GM20431 (cell line): ENCODE measurements around the gene PDCD7.
"Not testable (repeated sequence)": the region's sequence is repeated elsewhere in the genome, so short reads cannot be mapped to it uniquely, and the experiment has no call there.

Experiments used
- in situ Hi-C: fragments of 300-500 bp; cut with MseI, MboI; formaldehyde crosslinking; loops from one replicate; pipeline ENCODE4 v1.15.0; 2020; ENCODE audit warnings: low sequenced_read_pairs; ENCODE audit not compliant: unreplicated experiment

PDCD7 gene

GRCh38 chr15:65094294-65094995 lies 39.2 kb downstream of the PDCD7 start:
- in situ Hi-C loops = no loop called here

GRCh38 chr15:65093793-65094170 lies 39.8 kb downstream of the PDCD7 start:
- in situ Hi-C loops = not testable (repeated sequence)

- in situ Hi-C loops = no loop called here
These were observed 40.5 kb downstream of the PDCD7 start for GRCh38 chr15:65092911-65093792.

GRCh38 chr15:65091946-65092770 lies 41.5 kb downstream of the PDCD7 start:
- in situ Hi-C loops = no loop called here

GRCh38 chr15:65089206-65089824 lies 44.3 kb downstream of the PDCD7 start:
- in situ Hi-C loops = loop anchor here (10.0 kb wide), 1 partner anchor 55 kb away; no protein-coding TSS in a partner anchor

GRCh38 chr15:65088643-65089021 lies 45.0 kb downstream of the PDCD7 start:
- in situ Hi-C loops = loop anchor here (10.0 kb wide), 1 partner anchor 54 kb away; no protein-coding TSS in a partner anchor

GRCh38 chr15:65087873-65088642 lies 45.5 kb downstream of the PDCD7 start:
- in situ Hi-C loops = loop anchor here (10.0 kb wide), 1 partner anchor 53 kb away; no protein-coding TSS in a partner anchor

- in situ Hi-C loops = loop anchor here (10.0 kb wide), 1 partner anchor 53 kb away; no protein-coding TSS in a partner anchor
These were observed 46.2 kb downstream of the PDCD7 start for GRCh38 chr15:65087411-65087810.

GRCh38 chr15:65086680-65087111 lies 46.9 kb downstream of the PDCD7 start:
- in situ Hi-C loops = loop anchor here (10.0 kb wide), 1 partner anchor 52 kb away; no protein-coding TSS in a partner anchor

- in situ Hi-C loops = loop anchor here (10.0 kb wide), 1 partner anchor 51 kb away; no protein-coding TSS in a partner anchor
These were observed 47.5 kb downstream of the PDCD7 start for GRCh38 chr15:65085990-65086679.

- in situ Hi-C loops = loop anchor here (10.0 kb wide), 1 partner anchor 50 kb away; no protein-coding TSS in a partner anchor
These were observed 48.3 kb downstream of the PDCD7 start for GRCh38 chr15:65085207-65085753.

- in situ Hi-C loops = loop anchor here (10.0 kb wide), 1 partner anchor 50 kb away; no protein-coding TSS in a partner anchor
These were observed 49.0 kb downstream of the PDCD7 start for GRCh38 chr15:65084500-65085206.

- in situ Hi-C loops = loop anchor here (10.0 kb wide), 1 partner anchor 48 kb away; no protein-coding TSS in a partner anchor
These were observed 50.3 kb downstream of the PDCD7 start for GRCh38 chr15:65083262-65083701.

- in situ Hi-C loops = loop anchor here (10.0 kb wide), 1 partner anchor 48 kb away; no protein-coding TSS in a partner anchor
These were observed 51.2 kb downstream of the PDCD7 start for GRCh38 chr15:65082303-65082953.

- in situ Hi-C loops = loop anchor here (10.0 kb wide), 1 partner anchor 47 kb away; no protein-coding TSS in a partner anchor
These were observed 51.9 kb downstream of the PDCD7 start for GRCh38 chr15:65081758-65082157.

GRCh38 chr15:65081270-65081669 lies 52.3 kb downstream of the PDCD7 start:
- in situ Hi-C loops = loop anchor here (10.0 kb wide), 1 partner anchor 46 kb away; no protein-coding TSS in a partner anchor
